ENCODE measurements around the gene TLE7. TPM values are rescaled to one million over a fixed set of nuclear protein-coding genes. Genes with fewer than 3 reads are reported as not detected.

Gene TLE7
- polyA plus RNA-seq, 1 of the 3 experiments (the other 2 are of a cell fraction): not detected

- no peaks in the 10 kb centered on the region for H3K79me2 ChIP-seq (ENCODE audit: insufficient read depth)
- TF ChIP-seq EZH2phosphoT487 (IDR thresholded peaks at IDR 0.05; ENCODE audit: borderline replicate concordance, low read depth) (no peak), MXI1 (IDR thresholded peaks at IDR 0.05; ENCODE audit: low read depth, low read length) (no peak), SIN3A (IDR thresholded peaks at IDR 0.05; ENCODE audit: borderline replicate concordance, low read depth, low read length) (no peak), SMC3 (IDR thresholded peaks at IDR 0.05; ENCODE audit: low read depth, low read length) (no peak), USF2 (IDR thresholded peaks at IDR 0.05; ENCODE audit: borderline replicate concordance, low read depth, low read length) (no peak), PBX3 (IDR thresholded peaks at IDR 0.05) (no peak), TAF1 (IDR thresholded peaks at IDR 0.05; ENCODE audit: borderline replicate concordance, low read depth, low read length) (no peak), RAD21 (IDR thresholded peaks at IDR 0.05; ENCODE audit: low read length) (no peak), RXRA (IDR thresholded peaks at IDR 0.05; ENCODE audit: borderline replicate concordance, low read depth) (no peak), RCOR1 (IDR thresholded peaks at IDR 0.05; ENCODE audit: low read length) (no peak), MEF2A (IDR thresholded peaks at IDR 0.05; ENCODE audit: borderline replicate concordance, low read depth) (no peak), IRF3 (IDR thresholded peaks at IDR 0.05; ENCODE audit: low read depth, low read length) (no peak), GATA2 (CRISPR knock-in tag; IDR thresholded peaks at IDR 0.05) (no peak), FOXM1 (IDR thresholded peaks at IDR 0.05; ENCODE audit: low read depth) (no peak), RFX5 (IDR thresholded peaks at IDR 0.05; ENCODE audit: low read length) (no peak)
- no peaks in the 10 kb centered on the region for H3K4me1 ChIP-seq (ENCODE audit: control insufficient read depth in 1 of 2, insufficient read depth in 2 of 2, low read depth in 1 of 2, low read length in 1 of 2)
- DNase-seq: no peak
- H3F3A ChIP-seq (replicated peaks; ENCODE audit: insufficient read depth): no peaks in the 10 kb centered on the region
- POLR2A ChIA-PET: no interaction called here
- WGBS (ENCODE audit: low lambda C conversion rate): 30% methylated on average over 11 of the region's 11 CpGs
- H3K9me2 ChIP-seq: no peaks in the 10 kb centered on the region
- CTCF ChIA-PET: interaction anchor here (2.1 kb wide), 1 partner anchor 10 kb away, joined by 18 read pairs; no protein-coding TSS in a partner anchor
- H3K27ac ChIP-seq (ENCODE audit: low read depth in 2 of 2, low read length in 1 of 2): no peak overlapping the region
- no peak overlapping the region for H2AFZ ChIP-seq (ENCODE audit: low read depth)
- no peaks in the 10 kb centered on the region for H4K20me1 ChIP-seq (ENCODE audit: insufficient read depth)
- no peak overlapping the region for H3K4me3 ChIP-seq (ENCODE audit: low read depth in 2 of 2, low read length in 1 of 2)
- no peaks in the 10 kb centered on the region for H3K36me3 ChIP-seq (replicated peaks in 1 of 2; ENCODE audit: control insufficient read depth in 1 of 2, insufficient read depth in 2 of 2, low read length in 1 of 2)
- no peak overlapping the region for H3K9ac ChIP-seq
- no peak overlapping the region for H3K4me2 ChIP-seq
- H3K27me3 ChIP-seq (ENCODE audit: insufficient read depth): peaks cover 18% of the 10 kb centered on the region
- H3K9me3 ChIP-seq: no peaks in the 10 kb centered on the region
Observed at GRCh38 chr16:71402674-71403073, 39.2 kb downstream of the TLE7 start.

GRCh38 chr16:71402007-71402406 lies 39.8 kb downstream of the TLE7 start:
- no peak for DNase-seq
- Histone ChIP-seq H3K4me3 (ENCODE audit: low read depth in 2 of 2, low read length in 1 of 2) (no peak overlapping the region), H3K79me2 (ENCODE audit: insufficient read depth) (no peaks in the 10 kb centered on the region), H3K27ac (ENCODE audit: low read depth in 2 of 2, low read length in 1 of 2) (no peak overlapping the region), H3F3A (replicated peaks; ENCODE audit: insufficient read depth) (no peaks in the 10 kb centered on the region), H3K27me3 (ENCODE audit: insufficient read depth) (peaks cover 18% of the 10 kb centered on the region), H3K4me2 (no peak overlapping the region), H3K4me1 (ENCODE audit: control insufficient read depth in 1 of 2, insufficient read depth in 2 of 2, low read depth in 1 of 2, low read length in 1 of 2) (no peaks in the 10 kb centered on the region), H3K9ac (no peak overlapping the region), H4K20me1 (ENCODE audit: insufficient read depth) (no peaks in the 10 kb centered on the region), H3K9me3 (no peaks in the 10 kb centered on the region), H3K9me2 (no peaks in the 10 kb centered on the region), H2AFZ (ENCODE audit: low read depth) (no peak overlapping the region), H3K36me3 (replicated peaks in 1 of 2; ENCODE audit: control insufficient read depth in 1 of 2, insufficient read depth in 2 of 2, low read length in 1 of 2) (no peaks in the 10 kb centered on the region)
- ChIA-PET POLR2A (no interaction called here), CTCF (interaction anchor here (1.9 kb wide), 1 partner anchor 10 kb away, joined by 12 read pairs; no protein-coding TSS in a partner anchor)
- WGBS (ENCODE audit: low lambda C conversion rate): 29% methylated on average over 5 of the region's 6 CpGs
- TF ChIP-seq EZH2phosphoT487 (IDR thresholded peaks at IDR 0.05; ENCODE audit: borderline replicate concordance, low read depth): no peak
- no peak for TF ChIP-seq REST (IDR thresholded peaks at IDR 0.05; ENCODE audit: low read depth, low read length)
- no peak for TF ChIP-seq NRF1 (IDR thresholded peaks at IDR 0.05; ENCODE audit: low read depth, low read length)
- no peak for TF ChIP-seq NFIC (IDR thresholded peaks at IDR 0.05; ENCODE audit: borderline replicate concordance)
- no peak for TF ChIP-seq CTCF (IDR thresholded peaks at IDR 0.05)
- no peak for TF ChIP-seq GABPA (IDR thresholded peaks at IDR 0.05; ENCODE audit: low read depth)
- TF ChIP-seq JUND (IDR thresholded peaks at IDR 0.05): no peak
- no peak for TF ChIP-seq FOXM1 (IDR thresholded peaks at IDR 0.05; ENCODE audit: low read depth)
- TF ChIP-seq ELF1 (IDR thresholded peaks at IDR 0.05): no peak

Measured in SK-N-SH (cell line).